ENCODE data around the gene CYP4A22.
"Not testable (repeated sequence)": the region's sequence is repeated elsewhere in the genome, so short reads cannot be mapped to it uniquely, and the experiment has no call there.

Gene CYP4A22

GRCh38 chr1:47190857-47191256 lies 53.6 kb downstream of the CYP4A22 start:
- no peak overlapping the region for H3K4me3 ChIP-seq (ENCODE audit: low read length)
- H3K36me3 ChIP-seq (ENCODE audit: control insufficient read depth, insufficient read depth, low read length): no peaks in the 10 kb centered on the region
- no peak overlapping the region for H3K27ac ChIP-seq (ENCODE audit: low read depth, low read length)
- no peaks in the 10 kb centered on the region for H3K4me1 ChIP-seq (ENCODE audit: control insufficient read depth, insufficient read depth, low read length)
- no peaks in the 10 kb centered on the region for H3K27me3 ChIP-seq (ENCODE audit: control insufficient read depth, insufficient read depth, low read length)
- H3K9ac ChIP-seq (ENCODE audit: low read length): no peak overlapping the region

GRCh38 chr1:47191940-47192457 lies 54.8 kb downstream of the CYP4A22 start:
- Histone ChIP-seq H3K9ac (ENCODE audit: low read length) (no peak overlapping the region), H3K4me1 (ENCODE audit: control insufficient read depth, insufficient read depth, low read length) (no peaks in the 10 kb centered on the region)

GRCh38 chr1:47192458-47193384 lies 55.5 kb downstream of the CYP4A22 start:
- Histone ChIP-seq H3K27ac (ENCODE audit: low read depth, low read length) (no peak overlapping the region), H3K4me1 (ENCODE audit: control insufficient read depth, insufficient read depth, low read length) (no peaks in the 10 kb centered on the region), H3K36me3 (ENCODE audit: control insufficient read depth, insufficient read depth, low read length) (no peaks in the 10 kb centered on the region), H3K27me3 (ENCODE audit: control insufficient read depth, insufficient read depth, low read length) (no peaks in the 10 kb centered on the region), H3K4me3 (ENCODE audit: low read length) (no peak overlapping the region), H3K9ac (ENCODE audit: low read length) (no peak overlapping the region)

More at GRCh38 chr1:47191940-47192457, 54.8 kb downstream of the CYP4A22 start:
- no peak overlapping the region for H3K27ac ChIP-seq (ENCODE audit: low read depth, low read length)
- H3K36me3 ChIP-seq (ENCODE audit: control insufficient read depth, insufficient read depth, low read length): no peaks in the 10 kb centered on the region
- no peak overlapping the region for H3K4me3 ChIP-seq (ENCODE audit: low read length)
- H3K27me3 ChIP-seq (ENCODE audit: control insufficient read depth, insufficient read depth, low read length): no peaks in the 10 kb centered on the region

GRCh38 chr1:47193496-47193895 lies 56.3 kb downstream of the CYP4A22 start:
- not testable (repeated sequence) for H3K4me1 ChIP-seq (ENCODE audit: control insufficient read depth, insufficient read depth, low read length); H3K27me3 ChIP-seq (ENCODE audit: control insufficient read depth, insufficient read depth, low read length); H3K36me3 ChIP-seq (ENCODE audit: control insufficient read depth, insufficient read depth, low read length); H3K4me3 ChIP-seq (ENCODE audit: low read length); H3K9ac ChIP-seq (ENCODE audit: low read length); H3K27ac ChIP-seq (ENCODE audit: low read depth, low read length)

- H3K9ac ChIP-seq (ENCODE audit: low read length): no peak overlapping the region
- no peaks in the 10 kb centered on the region for H3K4me1 ChIP-seq (ENCODE audit: control insufficient read depth, insufficient read depth, low read length)
- no peak overlapping the region for H3K27ac ChIP-seq (ENCODE audit: low read depth, low read length)
- no peak overlapping the region for H3K4me3 ChIP-seq (ENCODE audit: low read length)
- no peaks in the 10 kb centered on the region for H3K36me3 ChIP-seq (ENCODE audit: control insufficient read depth, insufficient read depth, low read length)
- no peaks in the 10 kb centered on the region for H3K27me3 ChIP-seq (ENCODE audit: control insufficient read depth, insufficient read depth, low read length)
These were observed 57.1 kb downstream of the CYP4A22 start for GRCh38 chr1:47194311-47194710.

- H3K4me3 ChIP-seq (ENCODE audit: low read length); H3K9ac ChIP-seq (ENCODE audit: low read length); H3K36me3 ChIP-seq (ENCODE audit: control insufficient read depth, insufficient read depth, low read length); H3K4me1 ChIP-seq (ENCODE audit: control insufficient read depth, insufficient read depth, low read length); H3K27ac ChIP-seq (ENCODE audit: low read depth, low read length); H3K27me3 ChIP-seq (ENCODE audit: control insufficient read depth, insufficient read depth, low read length): not testable (repeated sequence)
These were observed 58.7 kb downstream of the CYP4A22 start for GRCh38 chr1:47195981-47196380.

GRCh38 chr1:47196622-47197021 lies 59.4 kb downstream of the CYP4A22 start:
- Histone ChIP-seq H3K36me3 (ENCODE audit: control insufficient read depth, insufficient read depth, low read length) (no peaks in the 10 kb centered on the region), H3K9ac (ENCODE audit: low read length) (no peak overlapping the region), H3K27ac (ENCODE audit: low read depth, low read length) (no peak overlapping the region), H3K4me3 (ENCODE audit: low read length) (no peak overlapping the region), H3K4me1 (ENCODE audit: control insufficient read depth, insufficient read depth, low read length) (no peaks in the 10 kb centered on the region), H3K27me3 (ENCODE audit: control insufficient read depth, insufficient read depth, low read length) (no peaks in the 10 kb centered on the region)

GRCh38 chr1:47198214-47198613 lies 61.0 kb downstream of the CYP4A22 start:
- no peaks in the 10 kb centered on the region for H3K27me3 ChIP-seq (ENCODE audit: control insufficient read depth, insufficient read depth, low read length)

More at GRCh38 chr1:47198214-47198613, 61.0 kb downstream of the CYP4A22 start:
- Histone ChIP-seq H3K9ac (ENCODE audit: low read length) (no peak overlapping the region), H3K4me1 (ENCODE audit: control insufficient read depth, insufficient read depth, low read length) (no peaks in the 10 kb centered on the region), H3K36me3 (ENCODE audit: control insufficient read depth, insufficient read depth, low read length) (no peaks in the 10 kb centered on the region), H3K27ac (ENCODE audit: low read depth, low read length) (no peak overlapping the region), H3K4me3 (ENCODE audit: low read length) (no peak overlapping the region)
